H1 (cell line): ENCODE measurements around the gene FRMPD2. TPM values are rescaled to one million over a fixed set of nuclear protein-coding genes. Genes with fewer than 3 reads are reported as not detected.
A peak's percentile ranks its signal among the peaks of the same experiment; 100 is the strongest.

Experiments used
- CTCF ChIA-PET: fragments of 300-600 bp; sonication (Branson Sonifier 250); formaldehyde crosslinking; loops from one replicate; lab custom pipeline; 2021; ENCODE audit not compliant: partially characterized antibody; lab: Charles Lee
- POLR2A ChIA-PET: fragments of 300-600 bp; sonication (Branson Sonifier 250); formaldehyde crosslinking; loops from one replicate; lab custom pipeline; 2021; ENCODE audit warnings: inconsistent platforms; ENCODE audit not compliant: partially characterized antibody; lab: Charles Lee
- DNase-seq, 2 experiments: peaks; one replicate each; pipeline versions ENCODE4 v3.0.0 to v3.0.0-alpha.2; 2010 to 2022; ENCODE audit warnings: low spot score in 2 of 2, low read depth in 1 of 2, mixed read lengths in 1 of 2
- FAIRE-seq: peaks from 2 replicates; lab custom pipeline; 2011; peaks lifted over from hg19 to GRCh38; lab: Jason Lieb, UNC
- H2AFZ ChIP-seq: 2 replicates; pipeline ENCODE4 v1.8.1; 2012; ENCODE audit warnings: low read length, inconsistent platforms
- H2AK5ac ChIP-seq: 2 replicates; pipeline ENCODE4 v1.6.1; 2013; ENCODE audit warnings: low read depth, low read length
- H2BK120ac ChIP-seq: replicated peaks from 2 replicates; pipeline ENCODE3; 2013; ENCODE audit warnings: low read depth, low read length, inconsistent platforms
- H2BK12ac ChIP-seq: 2 replicates; pipeline ENCODE4 v1.6.1; 2013; ENCODE audit warnings: low read depth, low read length
- H2BK15ac ChIP-seq: 2 replicates; pipeline ENCODE4 v1.6.1; 2013; ENCODE audit warnings: low read length
- H2BK20ac ChIP-seq: 2 replicates; pipeline ENCODE4 v1.6.1; 2013; ENCODE audit warnings: low read length
- H2BK5ac ChIP-seq: 2 replicates; pipeline ENCODE4 v1.6.1; 2013; ENCODE audit warnings: low read depth, low read length
- H3K14ac ChIP-seq: 2 replicates; pipeline ENCODE4 v1.6.1; 2013; ENCODE audit warnings: inconsistent platforms; ENCODE audit not compliant: insufficient read length
- H3K18ac ChIP-seq: 2 replicates; pipeline ENCODE4 v1.6.1; 2013; ENCODE audit warnings: low read length; ENCODE audit errors: extremely low read depth
- H3K23ac ChIP-seq: 2 replicates; pipeline ENCODE4 v1.6.1; 2013; ENCODE audit warnings: inconsistent platforms; ENCODE audit not compliant: insufficient read length
- H3K23me2 ChIP-seq: 2 replicates; pipeline ENCODE4 v1.6.1; 2013; ENCODE audit warnings: low read depth, low read length
- H3K27ac ChIP-seq: 2 replicates; pipeline ENCODE4 v1.6.1; 2011; ENCODE audit warnings: low read depth, low read length, inconsistent platforms
- H3K27me3 ChIP-seq, 4 experiments: replicated peaks in 1 of 4; 1 replicate in 1 of 4; 2 replicates in 3 of 4; pipeline versions ENCODE4 v1.6.1 to v1.8.1; 2011 to 2013; ENCODE audit warnings: low read length in 3 of 4, mild to moderate bottlenecking in 3 of 4, inconsistent platforms in 2 of 4, mixed read lengths in 2 of 4, moderate library complexity in 1 of 4; ENCODE audit not compliant: control insufficient read depth in 3 of 4, insufficient read depth in 3 of 4; ENCODE audit errors: extremely low read depth in 1 of 4
- H3K36me3 ChIP-seq, 4 experiments: 2 replicates each; pipeline versions ENCODE4 v1.6.1 to v1.8.1; 2011 to 2013; ENCODE audit warnings: mild to moderate bottlenecking in 4 of 4, low read length in 3 of 4, moderate library complexity in 2 of 4, control low read depth in 1 of 4, inconsistent platforms in 1 of 4; ENCODE audit not compliant: insufficient read depth in 4 of 4, control insufficient read depth in 2 of 4
- H3K4ac ChIP-seq: replicated peaks from 2 replicates; pipeline ENCODE3; 2013; ENCODE audit warnings: low read length, low read depth, mixed read lengths, inconsistent platforms; ENCODE audit not compliant: insufficient read length
- H3K4me1 ChIP-seq, 4 experiments: replicated peaks in 1 of 4; 1 replicate in 1 of 4; 2 replicates in 3 of 4; pipeline versions ENCODE4 v1.6.1 to v1.8.1; 2011 to 2013; ENCODE audit warnings: low read length in 3 of 4, inconsistent platforms in 2 of 4, mixed read lengths in 1 of 4; ENCODE audit not compliant: insufficient read depth in 4 of 4, control insufficient read depth in 3 of 4
- H3K4me2 ChIP-seq, 2 experiments: 2 replicates each; pipeline versions ENCODE4 v1.6.1 to v1.8.1; 2011 to 2013; ENCODE audit warnings: low read depth in 2 of 2, low read length in 2 of 2, control low read depth in 1 of 2, inconsistent platforms in 1 of 2, mild to moderate bottlenecking in 1 of 2; ENCODE audit not compliant: insufficient read depth in 1 of 2
- H3K4me3 ChIP-seq, 4 experiments: fragments of 200-600, 300-600 bp in 1 of 4; sonication (generic), shearing (Covaris generic), sonication (Bioruptor Twin) in 1 of 4; 2 replicates each; pipeline versions ENCODE4 v1.5.1 to v1.8.1; 2011 to 2016; ENCODE audit warnings: low read length in 4 of 4, low read depth in 3 of 4, control low read depth in 2 of 4, inconsistent platforms in 2 of 4, mild to moderate bottlenecking in 2 of 4, mixed read lengths in 1 of 4, moderate library complexity in 1 of 4; ENCODE audit not compliant: insufficient read depth in 2 of 4; ENCODE audit errors: extremely low read depth in 1 of 4
- H3K56ac ChIP-seq: replicated peaks from 2 replicates; pipeline ENCODE3; 2013; ENCODE audit warnings: low read depth, mild to moderate bottlenecking, mixed read lengths, low read length, inconsistent platforms; ENCODE audit not compliant: insufficient read length
- H3K79me1 ChIP-seq: 2 replicates; pipeline ENCODE4 v1.6.1; 2013; ENCODE audit warnings: low read depth, low read length, control low read depth
- H3K79me2 ChIP-seq, 2 experiments: 2 replicates each; pipeline versions ENCODE4 v1.6.1 to v1.8.1; 2012 to 2013; ENCODE audit warnings: low read length in 2 of 2, mild to moderate bottlenecking in 2 of 2, inconsistent platforms in 1 of 2; ENCODE audit not compliant: insufficient read depth in 2 of 2, control insufficient read depth in 1 of 2
- H3K9ac ChIP-seq, 4 experiments: replicated peaks in 1 of 4; 1 replicate in 1 of 4; 2 replicates in 3 of 4; pipeline versions ENCODE4 v1.6.1 to v1.8.1; 2011 to 2013; ENCODE audit warnings: low read depth in 3 of 4, low read length in 3 of 4, control low read depth in 2 of 4, mild to moderate bottlenecking in 2 of 4, moderate library complexity in 2 of 4, inconsistent platforms in 1 of 4; ENCODE audit errors: extremely low read depth in 1 of 4
- H3K9me3 ChIP-seq, 2 experiments: 2 replicates each; pipeline versions ENCODE4 v1.6.1 to v1.8.1; 2012 to 2013; ENCODE audit warnings: mild to moderate bottlenecking in 2 of 2, moderate library complexity in 2 of 2, control low read depth in 1 of 2, inconsistent platforms in 1 of 2, low read depth in 1 of 2, low read length in 1 of 2, mixed read lengths in 1 of 2; ENCODE audit not compliant: insufficient read depth in 2 of 2
- H4K20me1 ChIP-seq, 2 experiments: replicated peaks in 1 of 2; 2 replicates each; pipeline versions ENCODE3 to v1.8.1; 2011 to 2013; ENCODE audit warnings: inconsistent platforms in 2 of 2, low read length in 2 of 2, mild to moderate bottlenecking in 1 of 2; ENCODE audit not compliant: insufficient read depth in 2 of 2, control insufficient read depth in 1 of 2
- H4K5ac ChIP-seq: 2 replicates; pipeline ENCODE4 v1.6.1; 2013; ENCODE audit warnings: low read length, low read depth, mixed read lengths, inconsistent platforms; ENCODE audit not compliant: insufficient read length
- H4K8ac ChIP-seq: 2 replicates; pipeline ENCODE4 v1.8.0; 2013; ENCODE audit warnings: mild to moderate bottlenecking, moderate library complexity, low read length, inconsistent platforms; ENCODE audit not compliant: insufficient read depth; ENCODE audit errors: extremely low read depth
- H4K91ac ChIP-seq: replicated peaks from 2 replicates; pipeline ENCODE3; 2013; ENCODE audit warnings: low read length, mixed read lengths, inconsistent platforms; ENCODE audit not compliant: insufficient read length
- JUND ChIP-seq: IDR thresholded peaks from 2 replicates; pipeline ENCODE4 v1.6.1; 2011; ENCODE audit warnings: mild to moderate bottlenecking, improper control_type of control experiment, low read length
- KDM4A ChIP-seq: IDR thresholded peaks from one replicate; pipeline ENCODE4 v1.7.1; 2012; ENCODE audit warnings: low read depth, mild to moderate bottlenecking, moderate library complexity, low read length, inconsistent platforms; ENCODE audit not compliant: severe bottlenecking
- TCF12 ChIP-seq: IDR thresholded peaks from 2 replicates; pipeline ENCODE4 v1.6.1; 2011; ENCODE audit warnings: low read depth, mild to moderate bottlenecking, low read length
- ZNF274 ChIP-seq: IDR thresholded peaks from 2 replicates; pipeline ENCODE4 v1.7.0; 2012; ENCODE audit warnings: low read length, borderline replicate concordance; ENCODE audit errors: extremely low read depth
- WGBS, 2 experiments: shearing (Covaris generic) in 1 of 2; methylation state at CpG; one replicate each; pipeline versions ENCODE4 v1.1.6 to v1.1.7; 2013 to 2015; ENCODE audit warnings: low lambda C conversion rate in 2 of 2, mixed read lengths in 2 of 2, inconsistent platforms in 1 of 2, low coverage in 1 of 2, missing lambda C conversion rate in 1 of 2; ENCODE audit not compliant: insufficient replicate concordance in 2 of 2, insufficient coverage in 1 of 2, insufficient read length in 1 of 2; ENCODE audit errors: extremely low coverage in 1 of 2, missing lambda C conversion rate in 1 of 2; 5-methylcytosine and 5-hydroxymethylcytosine counted together
- polyA plus RNA-seq, 7 experiments: library from polyadenylated mRNA; depleted of rRNA in 3 of 7; stranded (reverse) in 5 of 7; unstranded in 2 of 7; fragments of >200 nt in 5 of 7; fragments of 200-250 nt in 2 of 7; gene quantifications; 1 replicate in 5 of 7; 2 replicates in 1 of 7; 4 replicates in 1 of 7; pipeline versions ENCODE4 v1.2.1 to v1.2.3, GENCODE V29; 2011 to 2013; ENCODE audit warnings: missing spikeins in 2 of 7, mixed read lengths in 2 of 7
- total RNA-seq: library from RNA; stranded (reverse); fragmentation: NEBNext Ultra II Directional; extraction: Animal tissue kit (Norgen Biotek cat#: 25700); gene quantifications from 2 replicates; pipeline ENCODE4 v1.2.1, GENCODE V29; 2021

The FRMPD2 gene
- total and polyA plus RNA-seq, 2 of the 8 experiments (the other 6 are each of a cell fraction or from before 2014, with no cell fraction given), result 0.07 to 0.47 TPM

DNA sequence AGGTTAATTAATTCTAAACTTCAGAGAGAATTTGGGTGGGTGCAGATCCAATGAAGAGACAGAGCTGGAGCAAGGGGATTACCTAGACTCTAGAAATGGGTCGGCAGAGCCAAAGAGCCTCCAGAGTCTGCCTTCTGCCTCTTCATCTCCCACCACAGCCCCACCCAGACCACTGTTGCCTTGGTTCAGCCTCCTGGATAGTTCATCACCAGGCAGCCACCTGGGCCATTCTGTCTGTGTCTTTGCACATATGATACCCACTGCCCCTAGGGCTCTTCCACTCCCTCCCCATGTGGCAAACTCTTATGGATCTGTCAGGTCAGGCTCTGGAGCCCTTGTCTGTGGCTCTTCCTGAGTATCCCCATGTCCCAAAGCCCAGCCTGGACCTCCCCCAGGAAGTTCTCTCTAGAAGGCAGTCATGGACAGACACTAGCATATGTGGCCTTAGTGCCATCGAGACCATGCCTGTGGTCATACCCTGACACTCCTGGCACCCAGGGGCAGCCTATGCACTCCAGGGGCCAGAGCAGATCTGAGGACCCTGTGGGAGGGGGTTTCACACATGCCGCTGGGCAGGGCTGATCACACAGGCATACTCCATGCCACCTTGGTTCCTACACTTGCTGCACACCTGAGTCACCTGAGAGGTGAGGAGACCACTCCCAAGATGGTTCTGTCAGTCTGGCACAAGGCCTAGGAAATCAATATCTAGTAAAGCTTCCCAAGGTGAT, 41.6 kb downstream of the FRMPD2 start:
- Histone ChIP-seq H3K14ac (no peak overlapping the region), H3K79me2 (no peaks in the 10 kb centered on the region), H3K23ac (no peak overlapping the region), H3K56ac (no peak overlapping the region), H3K79me1 (no peaks in the 10 kb centered on the region), H2AK5ac (no peak overlapping the region), H2BK5ac (no peak overlapping the region), H2BK120ac (no peak overlapping the region), H3K9ac (no peak overlapping the region), H3K4ac (no peak overlapping the region), H3K23me2 (no peaks in the 10 kb centered on the region), H4K20me1 (no peaks in the 10 kb centered on the region), H2BK12ac (no peak overlapping the region), H2BK20ac (no peak overlapping the region), H3K4me1 (peaks cover 0 to 6% (median 1%) of the 10 kb centered on the region in 4 experiments; a peak in 3 of 7 replicates), H2AFZ (no peak overlapping the region), H4K8ac (no peak overlapping the region; the same call in 1 of the 2 replicates), H3K18ac (no peak overlapping the region), H4K91ac (no peak overlapping the region), H3K27ac (no peak overlapping the region)
- 86% methylated on average over 3 of the region's 3 CpGs; no CpG with 5 or more reads in 1 of the 2 experiments for WGBS, 2 experiments
- TF ChIP-seq TCF12 (no peak), JUND (no peak), KDM4A (no peak), ZNF274 (no peak)
- TF ChIP-seq, all 59 proteins: peak for 0
- Histone ChIP-seq H3K27me3 (no peaks in the 10 kb centered on the region), H4K5ac (no peak overlapping the region), H3K9me3 (no peaks in the 10 kb centered on the region), H3K4me2 (no peak overlapping the region), H3K4me3 (no peak overlapping the region), H3K36me3 (no peaks in the 10 kb centered on the region), H2BK15ac (no peak overlapping the region)
- FAIRE-seq, result no peak
- POLR2A ChIA-PET, result no interaction called here
- DNase-seq, result peak in 1 of 2 experiments; percentile 34
- CTCF ChIA-PET, result interaction anchor here (1.0 to 1.3 kb wide), 4 partner anchors 8 to 38 kb away, joined by 3 to 4 read pairs (median 3); no protein-coding TSS in a partner anchor
